HepG2 (cell line): ENCODE data around the gene CAMK1. TPM values are rescaled to one million over a fixed set of nuclear protein-coding genes. Genes with fewer than 3 reads are reported as not detected.

Experiments used
- AKAP8 ChIP-seq: sonication (generic); formaldehyde crosslinking; IDR thresholded peaks from 2 replicates; pipeline ENCODE4 v1.5.1; 2020; ENCODE audit warnings: mild to moderate bottlenecking, missing genetic modification reagents
- DRAP1 ChIP-seq: IDR thresholded peaks from 2 replicates; pipeline ENCODE4 v1.6.1; 2016; ENCODE audit warnings: missing genetic modification reagents, missing compliant biosample characterization
- HINFP ChIP-seq: sonication (generic); formaldehyde crosslinking; IDR thresholded peaks from 2 replicates; pipeline ENCODE4 v1.4.0; 2020; ENCODE audit warnings: low read depth, mild to moderate bottlenecking, missing genetic modification reagents
- HNF1B ChIP-seq: sonication (generic); formaldehyde crosslinking; IDR thresholded peaks from 2 replicates; pipeline ENCODE4 v1.5.1; 2020; ENCODE audit warnings: mild to moderate bottlenecking, moderate library complexity, missing genetic modification reagents
- HOMEZ ChIP-seq: IDR thresholded peaks from 2 replicates; pipeline ENCODE4 v1.6.1; 2016; ENCODE audit warnings: low read depth
- IRF9 ChIP-seq: sonication (generic); formaldehyde crosslinking; IDR thresholded peaks from 2 replicates; pipeline ENCODE4 v1.8.0; 2022; ENCODE audit warnings: missing genetic modification reagents, mild to moderate bottlenecking, borderline replicate concordance
- SMAD9 ChIP-seq: sonication (generic); formaldehyde crosslinking; IDR thresholded peaks from 2 replicates; pipeline ENCODE4 v1.5.1; 2020; ENCODE audit warnings: mild to moderate bottlenecking, missing genetic modification reagents
- SOX13 ChIP-seq, 3 experiments: fragments of 450-650 bp in 1 of 3; sonication (generic) in 1 of 3; formaldehyde crosslinking in 1 of 3; IDR thresholded peaks in 2 of 3; conservative IDR thresholded peaks in 1 of 3; 2 replicates each; pipeline versions ENCODE4 v1.5.0 to v1.6.1; 2016 to 2020; ENCODE audit warnings: antibody characterized with exemption in 1 of 3, mild to moderate bottlenecking in 1 of 3, missing compliant biosample characterization in 1 of 3, missing genetic modification reagents in 1 of 3, moderate library complexity in 1 of 3
- SP140L ChIP-seq: sonication (generic); formaldehyde crosslinking; IDR thresholded peaks from 2 replicates; pipeline ENCODE4 v1.4.0; 2020; ENCODE audit warnings: missing genetic modification reagents, borderline replicate concordance
- ZBTB49 ChIP-seq: sonication (generic); formaldehyde crosslinking; IDR thresholded peaks from 2 replicates; pipeline ENCODE4 v1.4.0; 2020; ENCODE audit warnings: missing genetic modification reagents, borderline replicate concordance
- ZFP91 ChIP-seq: sonication (generic); formaldehyde crosslinking; IDR thresholded peaks from 2 replicates; pipeline ENCODE4 v1.9.0; 2022; ENCODE audit warnings: missing genetic modification reagents, mild to moderate bottlenecking, borderline replicate concordance
- ZFX ChIP-seq: sonication (generic); formaldehyde crosslinking; IDR thresholded peaks from 2 replicates; pipeline ENCODE4 v1.4.0; 2020; ENCODE audit warnings: mild to moderate bottlenecking, low read depth, missing genetic modification reagents, moderate library complexity
- ZNF44 ChIP-seq: sonication (generic); formaldehyde crosslinking; IDR thresholded peaks from 2 replicates; pipeline ENCODE4 v1.5.1; 2020; ENCODE audit warnings: mild to moderate bottlenecking, missing genetic modification reagents
- ZNF597 ChIP-seq: sonication (generic); formaldehyde crosslinking; IDR thresholded peaks from 2 replicates; pipeline ENCODE4 v1.5.0; 2020; ENCODE audit warnings: missing genetic modification reagents
- polyA plus RNA-seq, 8 experiments: library from polyadenylated mRNA; depleted of rRNA in 3 of 8; stranded (reverse) in 7 of 8; unstranded in 1 of 8; fragments of >200 nt; fragmentation: Illumina TruSeq in 4 of 8; extraction: Trizol in 4 of 8; gene quantifications; 2 replicates each; pipeline versions ENCODE4 v1.2.1 to v1.2.3, GENCODE V29; 2011 to 2016; ENCODE audit warnings: low read depth in 4 of 8, missing spikeins in 1 of 8, mixed read lengths in 1 of 8; ENCODE audit not compliant: insufficient read depth in 1 of 8
- total RNA-seq, 5 experiments: library from RNA; depleted of rRNA; stranded (reverse); fragments of >200 nt; fragmentation: Illumina TruSeq; extraction: Trizol; gene quantifications; 2 replicates each; pipeline ENCODE4 v1.2.3, GENCODE V29; 2016; ENCODE audit warnings: low read depth in 1 of 5

The CAMK1 gene
- total and polyA plus RNA-seq, 2 of the 13 experiments (the other 11 are each of a cell fraction or from before 2014, with no cell fraction given): 26.4 to 53.3 TPM

- TF ChIP-seq HINFP (no peak), HNF1B (CRISPR knock-in tag) (peak; percentile 8; the same call in 1 of the 2 replicates), ZNF44 (CRISPR knock-in tag) (no peak), ZNF597 (CRISPR knock-in tag) (no peak), ZFP91 (CRISPR knock-in tag) (peak; percentile 61; the same call in 1 of the 2 replicates), ZBTB49 (no peak), ZFX (peak; percentile 83), DRAP1 (CRISPR knock-in tag) (peak; percentile 67), HOMEZ (CRISPR knock-in tag) (no peak), SP140L (CRISPR knock-in tag) (no peak), AKAP8 (CRISPR knock-in tag) (0 out of 2 replicates have a peak, but pooled peaks have one; percentile 39), SMAD9 (CRISPR knock-in tag) (0 out of 2 replicates have a peak, but pooled peaks have one; percentile 22), IRF9 (peak; percentile 35; the same call in 1 of the 2 replicates), SOX13 (IDR thresholded peaks at IDR 0.05) (no peak), SOX13 (CRISPR knock-in tag; conservative IDR thresholded peaks at IDR 0.05 in 1 of 2, IDR thresholded peaks at IDR 0.05 in 1 of 2) (no peak)
These were observed at the start of gene CAMK1 (continued) for GRCh38 chr3:9769426-9770275.
